WERI-Rb-1 (cell line): ENCODE measurements around the gene FEM1B.

Experiments used
- DNase-seq: peaks from one replicate; pipeline ENCODE4 v3.0.0-alpha.2; 2020
- H3K27ac ChIP-seq: fragments of 250-450 bp; sonication (Bioruptor Pico); 2 replicates; pipeline ENCODE4 v1.5.1; 2020; ENCODE audit warnings: mild to moderate bottlenecking, moderate library complexity
- H3K27me3 ChIP-seq: fragments of 250-450 bp; sonication (Bioruptor Pico); 2 replicates; pipeline ENCODE4 v1.5.1; 2021; ENCODE audit warnings: mild to moderate bottlenecking, low read depth, moderate library complexity; ENCODE audit not compliant: insufficient read depth, severe bottlenecking
- H3K36me3 ChIP-seq: fragments of 250-450 bp; sonication (Bioruptor Pico); 2 replicates; pipeline ENCODE4 v1.5.1; 2020; ENCODE audit warnings: mild to moderate bottlenecking, moderate library complexity
- H3K4me3 ChIP-seq: 2 replicates; pipeline ENCODE4 v1.5.1; 2011; ENCODE audit warnings: low read depth, mild to moderate bottlenecking, control low read depth, low read length
- H3K9me3 ChIP-seq: fragments of 250-450 bp; sonication (Bioruptor Pico); 2 replicates; pipeline ENCODE4 v1.5.1; 2021; ENCODE audit warnings: mild to moderate bottlenecking, moderate library complexity; ENCODE audit not compliant: severe bottlenecking
- CTCF ChIP-seq: IDR thresholded peaks from 2 replicates; pipeline ENCODE4 v1.5.1; 2011; ENCODE audit warnings: low read depth, mild to moderate bottlenecking, control low read depth, inconsistent platforms, low read length

The FEM1B gene

GRCh38 chr15:68262514-68263356, 14.8 kb upstream of the FEM1B start:
- TF ChIP-seq CTCF = no peak
- Histone ChIP-seq H3K9me3 (no peaks in the 10 kb centered on the region), H3K36me3 (no peaks in the 10 kb centered on the region), H3K27me3 (no peaks in the 10 kb centered on the region), H3K27ac (no peak overlapping the region), H3K4me3 (no peak overlapping the region)
- DNase-seq = no peak

- TF ChIP-seq CTCF = no peak
- Histone ChIP-seq H3K4me3 (no peak overlapping the region), H3K27me3 (no peaks in the 10 kb centered on the region), H3K9me3 (no peaks in the 10 kb centered on the region), H3K27ac (no peak overlapping the region), H3K36me3 (no peaks in the 10 kb centered on the region)
- DNase-seq = no peak
Observed at GRCh38 chr15:68264282-68264681, 13.3 kb upstream of the FEM1B start.

GRCh38 chr15:68265081-68265480, 12.5 kb upstream of the FEM1B start:
- Histone ChIP-seq H3K9me3 (no peaks in the 10 kb centered on the region), H3K36me3 (no peaks in the 10 kb centered on the region), H3K4me3 (no peak overlapping the region), H3K27me3 (no peaks in the 10 kb centered on the region), H3K27ac (no peak overlapping the region)
- TF ChIP-seq CTCF = no peak
- no peak for DNase-seq

- H3K27ac ChIP-seq = no peak overlapping the region
- TF ChIP-seq CTCF = no peak
- no peak overlapping the region for H3K4me3 ChIP-seq
- no peaks in the 10 kb centered on the region for H3K36me3 ChIP-seq
- DNase-seq = no peak
- no peaks in the 10 kb centered on the region for H3K27me3 ChIP-seq
- H3K9me3 ChIP-seq = no peaks in the 10 kb centered on the region
Observed at GRCh38 chr15:68265674-68266073, 11.9 kb upstream of the FEM1B start.

- no peaks in the 10 kb centered on the region for H3K36me3 ChIP-seq
- no peak overlapping the region for H3K4me3 ChIP-seq
- no peaks in the 10 kb centered on the region for H3K27me3 ChIP-seq
- H3K9me3 ChIP-seq = no peaks in the 10 kb centered on the region
- H3K27ac ChIP-seq = no peak overlapping the region
- no peak for DNase-seq
- TF ChIP-seq CTCF = no peak
Observed at GRCh38 chr15:68268405-68268804, 9.1 kb upstream of the FEM1B start.
